ENCODE results near the gene CARD10.

GRCh38 chr22:37507731-37508130 is 11.5 kb downstream of the CARD10 start:
- no peak for TF ChIP-seq POLR2AphosphoS5 (IDR thresholded peaks at IDR 0.05; ENCODE audit: low read depth, low read length)
- no peak for TF ChIP-seq POLR2A (IDR thresholded peaks at IDR 0.05; ENCODE audit: low read depth, low read length)
